Stimulated activated CD4-positive, alpha-beta T cell treated with anti-CD3 and anti-CD28 coated beads, Interleukin-12 subunit alpha, Interleukin-12 subunit beta, amount 100 ng/mL, for 48 hours (primary cell): ENCODE measurements around the gene ST3GAL6.

Experiments used
- DNase-seq, 3 donors: peaks; one replicate each; pipeline ENCODE4 v3.0.0-alpha.2; 2020; ENCODE audit warnings: low read depth in 2 of 3, low spot score in 1 of 3

ST3GAL6 gene

GRCh38 chr3:98775459-98776139 lies 12.5 kb downstream of the ST3GAL6 start:
- DNase-seq = no peak

GRCh38 chr3:98776140-98776493 lies 13.0 kb downstream of the ST3GAL6 start:
- DNase-seq = no peak

DNA sequence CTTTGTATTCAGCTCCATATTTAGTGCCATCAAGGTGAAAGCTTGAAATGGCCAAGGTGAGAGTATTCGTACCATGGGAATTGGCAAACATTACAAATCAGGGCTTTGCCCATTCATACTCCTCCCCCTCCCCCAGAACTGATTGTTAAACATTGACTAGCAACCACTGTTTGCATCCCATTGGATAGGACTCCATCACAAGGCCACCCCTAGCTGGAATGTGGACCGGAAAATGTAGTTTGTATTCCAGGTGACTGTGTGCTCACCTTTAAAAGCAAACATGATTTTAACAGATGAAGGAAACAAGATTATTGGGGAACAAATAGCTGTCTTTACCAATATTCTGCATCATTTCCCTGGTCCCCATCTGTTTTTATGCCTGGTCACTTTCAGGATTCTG lies 14.1 kb downstream of the ST3GAL6 start:
- DNase-seq = no peak

GRCh38 chr3:98777801-98778220 lies 14.7 kb downstream of the ST3GAL6 start:
- DNase-seq = no peak

- no peak for DNase-seq
These were observed 15.2 kb downstream of the ST3GAL6 start for GRCh38 chr3:98778383-98778782.

GRCh38 chr3:98778852-98779413 lies 15.8 kb downstream of the ST3GAL6 start:
- no peak for DNase-seq

DNA sequence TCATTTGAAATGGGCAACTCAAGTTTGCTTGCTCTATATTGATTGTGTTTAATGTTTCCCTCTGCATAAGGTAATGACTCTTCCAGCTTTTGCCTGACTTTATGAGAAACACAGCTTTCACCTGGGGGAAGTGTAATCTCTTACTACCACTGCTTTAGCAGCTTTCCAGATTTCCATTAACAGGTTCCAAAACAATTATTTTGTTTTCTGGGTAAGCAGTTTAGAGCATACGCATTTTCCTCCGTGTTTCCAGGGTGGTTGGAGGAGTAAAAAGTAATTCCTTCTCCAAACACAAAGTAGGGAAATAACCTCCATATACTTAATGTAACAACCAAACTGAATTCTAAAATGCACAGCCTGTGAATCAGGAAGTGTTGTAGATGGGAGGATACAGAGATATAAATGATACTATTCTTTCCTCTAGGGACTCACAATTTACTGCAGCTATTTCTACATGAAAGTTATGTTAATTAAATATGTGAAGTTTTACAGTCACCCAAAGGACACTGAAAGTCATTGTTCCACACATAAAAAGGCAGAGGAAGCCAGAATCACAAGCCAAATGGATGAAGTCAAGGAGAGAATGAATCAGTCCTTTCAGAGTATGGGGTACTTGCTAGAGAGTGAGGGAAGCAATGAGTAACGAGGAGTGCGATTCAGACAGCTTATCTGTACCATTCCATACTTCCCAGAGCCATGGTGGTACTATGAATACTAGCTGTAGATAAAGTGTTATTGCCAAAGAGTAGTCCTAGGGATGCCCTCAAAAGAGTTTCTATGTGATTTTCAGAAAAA lies 16.6 kb downstream of the ST3GAL6 start:
- no peak for DNase-seq

- DNase-seq = no peak
These were observed 17.2 kb downstream of the ST3GAL6 start for GRCh38 chr3:98780343-98780742.

GRCh38 chr3:98782824-98783500 lies 19.8 kb downstream of the ST3GAL6 start:
- DNase-seq = no peak

DNA sequence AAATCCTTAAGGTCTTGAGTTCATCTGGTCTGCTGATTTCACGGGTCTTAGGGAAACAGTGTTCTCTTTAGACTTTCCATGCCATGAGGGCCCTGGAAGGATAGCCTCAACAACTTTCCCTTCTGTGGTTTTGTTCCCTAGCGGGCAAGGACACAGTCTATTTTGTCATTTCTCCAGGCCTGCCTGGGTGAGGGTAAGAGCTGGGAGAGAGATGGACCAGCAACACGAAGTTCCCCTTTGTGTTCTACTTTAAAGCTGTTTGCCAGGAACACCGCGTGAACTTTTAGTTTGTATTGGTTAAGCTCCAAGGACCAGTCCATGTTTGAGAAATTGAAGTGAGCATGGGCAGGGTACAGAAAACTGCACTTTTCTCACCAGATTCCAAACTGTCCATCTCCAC lies 20.9 kb downstream of the ST3GAL6 start:
- DNase-seq = no peak

GRCh38 chr3:98784666-98785600 lies 21.8 kb downstream of the ST3GAL6 start:
- DNase-seq = no peak

GRCh38 chr3:98786364-98787006 lies 23.3 kb downstream of the ST3GAL6 start:
- DNase-seq = no peak

DNA sequence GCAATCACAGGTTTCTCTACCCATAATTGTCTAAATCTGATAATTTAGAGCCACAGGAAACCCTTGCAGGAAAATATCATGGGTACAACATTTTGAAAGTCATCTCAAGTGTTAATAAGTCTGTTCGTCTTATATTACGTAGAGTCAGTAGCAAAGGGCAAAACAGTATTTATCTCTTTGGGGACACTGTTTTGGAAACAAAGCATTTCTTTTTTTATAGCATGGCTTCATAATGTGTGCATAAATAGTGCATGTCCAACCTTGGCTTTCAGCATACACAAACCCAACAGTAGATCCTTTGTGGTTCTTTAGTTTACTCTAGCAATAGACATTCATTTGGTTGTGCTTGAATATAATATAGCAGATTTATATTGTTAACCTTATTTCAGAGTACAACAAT lies 24.0 kb downstream of the ST3GAL6 start:
- DNase-seq = no peak

DNA sequence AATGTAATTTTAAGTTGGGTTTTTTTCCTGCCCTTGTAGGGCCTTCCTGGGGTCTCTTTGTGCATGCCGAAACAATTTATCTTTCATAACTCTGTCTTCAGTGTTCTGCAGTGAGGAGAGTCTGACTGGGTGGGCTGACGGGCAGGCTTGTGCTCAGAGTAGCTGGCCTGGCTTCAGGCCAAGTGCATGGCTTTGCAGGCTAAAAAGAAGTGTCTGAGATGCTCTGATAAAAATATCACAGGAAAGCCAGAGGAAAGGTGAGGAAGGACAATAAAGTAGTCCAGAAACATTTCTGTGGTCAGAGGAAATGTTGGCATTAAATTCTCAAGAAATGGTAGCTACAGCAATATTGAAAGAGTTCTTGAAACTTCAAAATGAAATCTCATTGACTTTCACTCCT lies 25.5 kb downstream of the ST3GAL6 start:
- no peak for DNase-seq

- no peak for DNase-seq
These were observed 28.5 kb downstream of the ST3GAL6 start for GRCh38 chr3:98791341-98792325.

DNA sequence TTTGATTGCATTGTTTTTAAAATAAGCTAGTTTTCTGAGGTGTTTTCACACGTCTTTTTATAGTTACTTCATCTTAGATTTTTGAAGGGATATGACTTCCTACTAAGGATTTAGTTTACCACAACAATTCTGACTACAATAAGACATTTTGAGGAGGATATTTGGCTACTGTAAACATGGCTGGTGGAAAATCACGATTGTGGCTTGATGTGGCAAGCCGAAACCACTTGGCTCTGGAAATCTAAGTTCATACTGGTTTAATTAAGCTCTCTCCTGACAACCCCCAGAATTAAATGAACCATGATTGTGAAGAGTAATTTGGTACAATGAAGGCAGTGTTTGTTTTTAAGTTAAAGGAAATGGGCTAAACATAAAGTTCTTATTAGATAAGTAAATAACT lies 30.8 kb downstream of the ST3GAL6 start:
- DNase-seq = no peak

DNA sequence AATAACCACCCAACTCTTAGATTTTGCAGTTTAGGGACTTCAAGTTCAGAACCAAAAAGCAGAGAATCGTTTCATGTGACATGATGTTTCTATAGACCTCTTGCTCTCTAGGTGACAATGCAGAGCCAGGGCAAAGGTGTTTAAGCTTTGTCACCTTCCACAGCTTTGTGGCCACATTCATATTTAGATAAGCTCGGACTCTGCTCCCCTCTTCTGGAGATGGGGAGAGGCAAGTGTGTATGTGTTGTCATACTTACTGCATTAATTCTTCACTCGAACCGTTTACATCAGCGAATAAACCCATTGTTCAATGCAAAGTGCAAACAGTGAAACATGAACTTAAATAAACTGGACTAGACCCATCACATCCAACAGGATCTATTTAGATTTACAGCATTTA lies 33.2 kb downstream of the ST3GAL6 start:
- DNase-seq = no peak

GRCh38 chr3:98797905-98798304 lies 34.8 kb downstream of the ST3GAL6 start:
- DNase-seq = no peak

- no peak for DNase-seq
These were observed 35.7 kb downstream of the ST3GAL6 start for GRCh38 chr3:98798820-98799219.
